Nasal cavity respiratory epithelium epithelial cell of viscerocranial mucosa (primary cell): ENCODE data around the gene EPGN. TPM values are rescaled to one million over a fixed set of nuclear protein-coding genes. Genes with fewer than 3 reads are reported as not detected.

Experiments used
- total RNA-seq: library from RNA; depleted of rRNA; stranded (reverse); fragments of >200 nt; gene quantifications from 2 replicates; pipeline ENCODE4 v1.2.3, GENCODE V29; 2014

EPGN gene
- total RNA-seq, result 103 and 116 TPM in 2 replicates

DNA sequence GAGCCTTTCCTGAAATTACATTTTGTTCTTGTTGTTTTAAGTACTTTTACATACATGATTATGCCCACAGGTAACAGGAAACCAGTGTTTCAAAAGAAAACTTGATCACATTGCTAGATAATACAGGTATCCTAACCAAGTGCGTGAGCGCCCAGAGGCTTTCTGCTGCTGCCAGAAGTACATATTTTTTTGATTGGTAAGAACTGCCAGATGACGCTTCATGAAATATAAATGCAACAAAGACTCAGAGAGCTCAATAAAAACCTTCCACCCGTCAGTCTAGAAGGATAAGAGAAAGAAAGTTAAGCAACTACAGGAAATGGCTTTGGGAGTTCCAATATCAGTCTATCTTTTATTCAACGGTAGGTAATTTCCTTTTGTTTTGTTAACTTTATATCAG lies at the start of gene EPGN:
EPGN (plus strand) TSS at position 256 of the 400 bp plus-strand sequence; CDS start at position 320, 64 bp downstream.

DNA sequence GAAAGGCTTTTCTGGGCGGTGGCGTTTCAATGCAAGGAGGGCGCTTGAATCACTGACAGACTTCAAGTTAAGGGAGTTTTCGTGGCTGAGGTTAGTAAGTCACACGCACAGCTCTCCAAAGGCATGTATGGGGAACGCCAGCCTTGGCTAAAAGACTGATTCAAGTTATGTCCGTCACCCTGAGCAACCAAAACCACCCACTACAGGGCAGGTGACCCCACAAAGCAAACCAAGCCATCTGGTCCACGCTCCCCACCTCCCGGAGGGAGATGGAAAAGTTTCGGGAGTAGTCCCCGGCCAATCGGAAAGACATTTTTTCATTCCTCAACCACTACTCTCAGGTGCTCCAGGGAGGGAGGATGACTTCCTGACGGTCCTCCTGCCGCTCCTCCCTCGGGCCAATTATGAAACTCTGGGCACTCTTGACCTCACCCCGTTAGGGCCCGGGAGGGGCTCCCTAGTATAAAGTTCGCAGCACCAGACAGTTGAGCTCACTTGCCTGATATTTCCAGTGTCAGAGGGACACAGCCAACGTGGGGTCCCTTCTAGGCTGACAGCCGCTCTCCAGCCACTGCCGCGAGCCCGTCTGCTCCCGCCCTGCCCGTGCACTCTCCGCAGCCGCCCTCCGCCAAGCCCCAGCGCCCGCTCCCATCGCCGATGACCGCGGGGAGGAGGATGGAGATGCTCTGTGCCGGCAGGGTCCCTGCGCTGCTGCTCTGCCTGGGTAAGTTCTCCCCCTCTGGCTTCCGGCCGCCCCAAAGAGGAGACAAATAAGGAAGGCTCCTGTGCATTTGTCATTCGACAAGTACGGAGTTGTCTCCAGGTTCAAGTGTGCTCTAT lies 56.6 kb downstream of the EPGN start, which contains the start of gene EREG:
EREG (plus strand) TSS at position 494 of the 840 bp plus-strand sequence; CDS start at position 658, 164 bp downstream.

Other genes starting within 250 kb of the EPGN start
- gene CXCL2, start 209.3 kb upstream of the EPGN start, total RNA-seq, result 30.8 and 56.2 TPM in 2 replicates
- 27.1 and 47.8 TPM in 2 replicates for gene MTHFD2L, start 150.4 kb upstream of the EPGN start, total RNA-seq
- gene EREG, start 56.7 kb downstream of the EPGN start, total RNA-seq, result 26.4 and 160 TPM in 2 replicates
- gene AREG, start 136.7 kb downstream of the EPGN start, total RNA-seq, result 576 and 714 TPM in 2 replicates